Measurements from ENCODE around the gene PPP4R2.

GRCh38 chr3:72969766-72970165, 26.8 kb upstream of the PPP4R2 start:
- TF ChIP-seq CTCF (IDR thresholded peaks at IDR 0.05) (no peak), POLR2A (IDR thresholded peaks at IDR 0.05) (no peak), EP300 (IDR thresholded peaks at IDR 0.05) (no peak)

Data from tibial nerve (tissue), 4 donors.